Measurements from ENCODE around the gene CPED1.

The CPED1 gene

GRCh38 chr7:120996988-120997345 lies 8.5 kb downstream of the CPED1 start (continued):
- TF ChIP-seq AEBP2 (tag by site-specific recombination; IDR thresholded peaks at IDR 0.05; ENCODE audit: borderline replicate concordance) (no peak), ZEB2 (tag by site-specific recombination; IDR thresholded peaks at IDR 0.05) (no peak), OSR2 (tag by site-specific recombination; IDR thresholded peaks at IDR 0.05) (no peak), ZSCAN30 (tag by site-specific recombination; IDR thresholded peaks at IDR 0.05) (no peak), KLF1 (tag by site-specific recombination; IDR thresholded peaks at IDR 0.05) (no peak), ZNF707 (tag by site-specific recombination; IDR thresholded peaks at IDR 0.05) (no peak), GLI4 (tag by site-specific recombination; IDR thresholded peaks at IDR 0.05) (no peak), YY1 (tag by site-specific recombination; IDR thresholded peaks at IDR 0.05) (no peak), ZNF623 (tag by site-specific recombination; IDR thresholded peaks at IDR 0.05) (no peak)

- Histone ChIP-seq H3K9me3 (ENCODE audit: control insufficient read depth, insufficient read depth, low read depth, low read length) (no peaks in the 10 kb centered on the region), H3K4me1 (ENCODE audit: control insufficient read depth, insufficient read depth, low read length) (no peaks in the 10 kb centered on the region), H3K36me3 (ENCODE audit: control insufficient read depth in 2 of 2, insufficient read depth in 1 of 2, low read length in 2 of 2) (no peaks in the 10 kb centered on the region), H3K4me3 (ENCODE audit: low read depth, low read length) (no peak overlapping the region), H3K27ac (ENCODE audit: extremely low read depth, low read depth, low read length) (no peak overlapping the region)
- ChIA-PET POLR2A (no interaction called here), CTCF (interaction anchor here (0.7 to 6.1 kb wide), 5 partner anchors 9 to 83 kb away, joined by 3 to 40 read pairs (median 7); partner anchors contain the start of gene CPED1)
- no peak for TF ChIP-seq ZNF211 (tag by site-specific recombination; IDR thresholded peaks at IDR 0.05; ENCODE audit: low read depth)
- no peak for TF ChIP-seq OSR2 (tag by site-specific recombination; IDR thresholded peaks at IDR 0.05)
- TF ChIP-seq PRDM10 (tag by site-specific recombination; IDR thresholded peaks at IDR 0.05) = no peak
- no peak for TF ChIP-seq ZNF623 (tag by site-specific recombination; IDR thresholded peaks at IDR 0.05)
- no peak for TF ChIP-seq ZNF692 (tag by site-specific recombination; IDR thresholded peaks at IDR 0.05)
- no peak for TF ChIP-seq ZNF664 (tag by site-specific recombination; IDR thresholded peaks at IDR 0.05)
- TF ChIP-seq ZNF747 (tag by site-specific recombination; IDR thresholded peaks at IDR 0.05) = no peak
- TF ChIP-seq PRDM1 (tag by site-specific recombination; IDR thresholded peaks at IDR 0.05) = no peak
- TF ChIP-seq ZNF48 (tag by site-specific recombination; IDR thresholded peaks at IDR 0.05) = no peak
- no peak for TF ChIP-seq ZNF558 (tag by site-specific recombination; IDR thresholded peaks at IDR 0.05)
- no peak for TF ChIP-seq ZNF777 (tag by site-specific recombination; IDR thresholded peaks at IDR 0.05; ENCODE audit: borderline replicate concordance)
- no peak for TF ChIP-seq ZNF529 (tag by site-specific recombination; IDR thresholded peaks at IDR 0.05; ENCODE audit: insufficient replicate concordance)
- no peak for TF ChIP-seq ZNF335 (tag by site-specific recombination; conservative IDR thresholded peaks at IDR 0.05)
- no peak for TF ChIP-seq GFI1B (tag by site-specific recombination; IDR thresholded peaks at IDR 0.05)
These were observed 9.5 kb downstream of the CPED1 start for GRCh38 chr7:120997882-120998474.
